COLO829 (cell line): ENCODE data around the gene TNRC6C.

Source experiments
- DNase-seq: peaks from one replicate; pipeline ENCODE4 v3.0.0; 2012; ENCODE audit warnings: low spot score

The TNRC6C gene

GRCh38 chr17:78013683-78014467, 55.4 kb downstream of the TNRC6C start:
- peak; percentile 56 for DNase-seq

DNA sequence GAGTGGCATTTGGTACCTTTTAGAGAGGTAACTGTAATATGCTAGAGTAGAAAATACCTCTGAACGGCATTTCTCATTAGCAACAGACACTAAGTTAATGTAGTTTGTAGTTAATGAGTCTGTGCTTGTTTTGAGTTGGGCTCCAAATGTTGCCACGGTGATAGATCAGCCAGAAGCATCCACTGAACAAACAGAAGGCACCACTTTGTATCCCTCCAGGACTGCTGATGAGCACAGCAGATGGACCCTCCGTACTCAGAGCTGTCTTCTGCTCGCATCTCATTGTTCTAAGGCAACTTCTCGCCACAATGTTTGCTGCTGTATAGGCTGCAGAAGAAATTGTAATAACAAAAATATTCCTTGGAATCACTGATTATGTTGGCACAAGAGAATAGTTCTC, 56.1 kb downstream of the TNRC6C start:
- no peak for DNase-seq

GRCh38 chr17:78016852-78017251, 58.3 kb downstream of the TNRC6C start:
- DNase-seq, result no peak

DNA sequence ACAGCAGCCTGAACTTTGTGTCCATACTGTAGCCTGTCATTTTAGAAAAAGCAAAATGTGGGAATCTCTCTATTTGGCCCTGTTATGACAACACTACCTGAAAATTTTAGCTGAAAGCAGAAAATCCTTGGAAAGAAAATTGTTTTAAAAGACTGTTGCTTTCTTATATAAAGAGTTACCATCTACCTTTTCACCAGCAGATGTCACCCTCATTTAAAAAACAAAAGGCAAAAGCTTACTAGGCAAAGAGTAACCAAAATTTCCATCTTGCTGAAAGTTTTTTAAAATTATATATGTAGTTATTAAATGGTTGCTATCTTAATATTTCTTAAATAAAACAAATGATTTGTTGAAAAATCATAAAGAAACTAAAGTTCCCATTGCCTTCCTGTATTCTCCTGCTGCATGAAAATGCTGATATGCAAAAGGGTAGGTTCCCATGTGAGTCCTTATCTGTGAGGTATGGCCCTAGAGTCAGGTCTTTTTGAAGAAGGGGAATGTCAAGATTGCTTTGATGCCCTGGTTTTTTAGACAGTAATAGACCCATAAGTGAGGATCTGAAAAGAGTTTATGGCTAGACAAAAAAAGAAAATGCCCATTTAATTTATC, 61.0 kb downstream of the TNRC6C start:
- peak; percentile 9 for DNase-seq

- DNase-seq, result no peak
Measured at GRCh38 chr17:78019976-78020716, 61.6 kb downstream of the TNRC6C start.

GRCh38 chr17:78020717-78021108, 62.2 kb downstream of the TNRC6C start:
- DNase-seq, result no peak

DNA sequence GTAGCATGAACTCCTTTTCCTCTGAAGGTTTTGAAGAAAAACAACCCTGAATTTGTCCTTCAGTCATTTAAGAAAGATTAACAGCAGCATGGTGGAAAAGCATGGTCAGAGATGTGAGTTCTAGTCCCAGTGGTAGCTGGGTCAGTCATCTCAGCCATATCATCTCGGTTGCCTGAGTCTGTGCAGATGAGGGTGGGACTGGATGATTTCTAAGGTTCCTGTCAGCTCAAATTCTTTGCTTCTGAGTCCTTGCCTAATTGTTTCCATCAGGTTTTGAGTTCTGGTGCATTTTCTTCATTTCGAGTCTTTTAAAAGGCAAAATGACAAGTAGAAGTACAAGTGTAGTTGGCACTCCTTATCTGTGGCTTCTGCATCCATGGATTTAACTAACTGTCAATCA, 63.9 kb downstream of the TNRC6C start:
- no peak for DNase-seq

DNA sequence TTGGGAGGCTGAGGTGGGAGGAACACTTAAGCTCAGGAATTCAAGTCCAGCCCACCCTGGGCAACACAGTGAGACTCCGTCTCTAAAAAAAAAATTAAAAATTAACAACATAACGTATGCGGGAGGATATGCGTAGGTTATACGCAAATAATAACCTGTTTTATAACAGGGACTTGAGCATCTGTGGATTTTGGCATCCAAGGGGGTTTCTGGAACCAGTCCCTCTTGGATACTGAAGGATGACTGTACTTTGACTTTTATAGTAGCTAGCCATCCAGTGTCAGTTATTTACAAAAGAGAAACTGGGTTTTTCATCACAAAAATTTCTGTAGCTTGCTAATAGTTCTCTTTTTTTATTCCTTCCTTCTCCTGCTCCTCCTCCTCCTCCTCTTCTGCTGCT, 64.5 kb downstream of the TNRC6C start:
- no peak for DNase-seq

DNA sequence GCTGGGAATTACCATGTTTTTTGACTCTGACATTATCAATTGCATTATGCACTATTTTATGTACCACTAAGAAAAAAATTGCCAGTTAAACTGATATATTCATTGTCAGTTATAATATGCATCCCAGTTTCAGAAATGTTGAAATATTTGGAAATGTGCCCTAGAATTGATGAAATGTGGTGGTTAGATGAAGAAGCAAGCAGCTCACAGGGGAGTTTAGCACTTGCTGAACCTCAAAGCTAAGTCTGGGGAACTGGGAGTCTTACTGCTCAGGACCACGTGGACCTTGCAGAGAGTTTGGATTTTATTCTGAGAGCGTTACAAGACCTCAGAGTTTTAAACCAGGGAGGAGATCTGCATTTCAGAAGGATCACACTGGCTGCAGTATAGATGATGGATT, 67.9 kb downstream of the TNRC6C start:
- no peak for DNase-seq

GRCh38 chr17:78027121-78027520, 68.6 kb downstream of the TNRC6C start:
- no peak for DNase-seq

GRCh38 chr17:78029697-78030096, 71.2 kb downstream of the TNRC6C start:
- DNase-seq, result no peak

DNA sequence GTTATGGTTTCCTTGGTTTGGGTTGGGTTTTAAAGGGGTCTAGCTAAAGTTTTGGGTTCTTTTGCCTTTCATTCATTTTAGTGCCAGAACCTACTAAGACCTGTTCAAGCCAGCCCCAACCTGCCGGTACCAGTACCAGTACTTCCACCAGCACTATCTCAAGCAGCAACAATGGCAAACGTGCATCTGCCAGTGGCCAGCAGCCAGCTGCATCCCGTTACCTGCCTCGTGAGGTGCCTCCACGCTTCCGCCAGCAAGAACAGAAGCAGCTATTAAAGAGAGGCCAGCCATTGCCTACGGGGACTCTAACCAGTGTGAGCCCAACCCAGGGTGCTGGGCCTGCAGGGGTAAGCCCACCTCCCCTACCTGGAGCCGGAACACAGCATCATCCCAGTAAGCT, 72.9 kb downstream of the TNRC6C start:
- no peak for DNase-seq

DNA sequence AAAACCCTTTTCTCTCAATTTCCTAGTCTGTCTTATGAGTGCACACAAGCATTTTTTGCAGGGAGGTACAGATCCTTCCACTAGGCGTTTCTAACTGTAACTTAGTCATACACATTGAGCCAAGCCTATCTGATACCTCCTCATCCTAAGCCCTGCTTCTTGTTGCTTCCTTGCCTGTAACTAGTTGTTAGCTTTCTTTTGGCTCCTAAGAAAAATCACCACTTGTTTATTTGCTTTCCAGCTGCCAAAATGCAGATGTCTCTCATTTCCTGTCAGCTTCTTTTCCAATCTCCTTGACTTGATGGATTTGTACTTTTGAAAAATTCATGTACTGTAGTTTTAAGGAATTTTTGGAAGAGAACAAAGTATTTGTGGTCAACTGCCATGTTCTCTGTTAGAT, 73.7 kb downstream of the TNRC6C start:
- no peak for DNase-seq

DNA sequence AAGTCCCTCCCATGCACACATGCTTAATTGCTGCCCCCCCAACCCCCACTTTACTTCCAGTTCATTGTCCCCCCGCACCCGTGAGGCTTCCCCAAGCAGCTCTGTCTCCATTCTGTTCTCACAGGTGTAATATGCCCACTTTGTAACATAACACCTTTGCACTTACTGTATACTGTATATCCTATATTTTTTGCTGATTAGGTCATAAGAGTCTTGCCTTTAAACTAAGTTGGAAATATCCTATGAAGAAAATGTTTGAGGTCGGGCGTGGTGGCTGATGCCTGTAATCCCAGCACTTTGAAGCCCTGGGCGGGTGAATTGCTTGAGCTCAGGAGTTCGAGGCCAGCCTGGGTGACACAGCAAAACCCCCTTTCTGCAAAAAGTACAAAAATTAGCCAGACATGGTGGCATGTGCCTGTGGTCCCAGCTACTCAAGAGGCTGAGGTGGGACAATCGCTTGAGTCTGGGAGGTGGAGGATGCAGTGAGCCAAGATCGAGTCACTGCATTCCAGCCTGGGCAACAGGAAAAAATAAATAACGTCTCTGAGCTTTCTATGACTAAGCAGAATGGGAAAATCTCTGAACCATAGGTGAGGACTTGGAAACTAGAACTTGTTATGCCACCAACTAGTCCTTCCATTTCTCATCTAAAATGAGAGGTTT, 76.1 kb downstream of the TNRC6C start:
- DNase-seq, result no peak

DNA sequence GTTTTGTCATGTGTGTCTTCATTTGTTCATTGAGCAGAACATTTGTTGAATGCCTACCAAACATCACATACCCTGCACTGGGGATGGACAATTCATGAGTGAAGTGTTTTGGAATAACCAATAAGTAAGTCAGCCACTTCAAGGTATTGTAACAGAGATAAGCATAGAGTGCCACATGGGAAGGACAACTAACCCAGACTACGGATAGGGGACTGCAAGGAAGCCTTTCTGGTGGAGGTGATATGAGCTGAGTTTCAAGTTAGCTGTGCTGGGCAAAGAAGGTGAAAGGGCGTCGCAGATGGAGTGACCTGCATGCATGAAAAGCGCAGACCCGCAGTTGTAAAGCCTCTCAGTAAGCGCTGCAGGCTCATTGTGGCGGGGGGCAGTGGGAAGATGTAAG, 78.8 kb downstream of the TNRC6C start:
- no peak for DNase-seq

DNA sequence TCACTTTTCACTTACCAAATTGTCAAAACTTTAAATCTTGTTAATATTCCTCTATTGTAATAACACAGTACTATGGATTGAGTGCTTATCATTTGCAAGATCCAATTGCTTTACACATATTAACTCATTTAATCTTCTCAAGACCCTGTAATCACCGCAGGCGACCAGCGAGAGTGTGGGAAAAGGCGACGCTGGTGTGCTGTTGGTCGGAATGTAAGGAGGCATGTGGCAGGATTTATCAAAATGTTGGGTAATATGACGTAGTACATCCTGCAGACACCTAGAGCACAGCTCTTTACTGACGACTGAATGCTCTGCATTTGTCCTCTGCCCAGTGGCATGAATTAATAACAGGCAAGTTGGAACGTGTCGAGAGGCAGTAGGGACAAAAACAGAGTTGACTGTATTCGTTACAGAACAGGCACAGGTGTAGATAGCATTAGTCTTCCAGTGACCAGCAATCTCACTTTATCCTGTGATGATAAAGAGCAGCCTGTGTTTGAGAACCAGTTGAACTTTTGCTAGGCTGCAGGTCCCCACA, 80.3 kb downstream of the TNRC6C start:
- no peak for DNase-seq

GRCh38 chr17:78039581-78039980, 81.1 kb downstream of the TNRC6C start:
- no peak for DNase-seq

GRCh38 chr17:78040440-78041385, 82.2 kb downstream of the TNRC6C start:
- peak; percentile 41 for DNase-seq

- no peak for DNase-seq
Measured at GRCh38 chr17:78041386-78042179, 83.1 kb downstream of the TNRC6C start.

DNA sequence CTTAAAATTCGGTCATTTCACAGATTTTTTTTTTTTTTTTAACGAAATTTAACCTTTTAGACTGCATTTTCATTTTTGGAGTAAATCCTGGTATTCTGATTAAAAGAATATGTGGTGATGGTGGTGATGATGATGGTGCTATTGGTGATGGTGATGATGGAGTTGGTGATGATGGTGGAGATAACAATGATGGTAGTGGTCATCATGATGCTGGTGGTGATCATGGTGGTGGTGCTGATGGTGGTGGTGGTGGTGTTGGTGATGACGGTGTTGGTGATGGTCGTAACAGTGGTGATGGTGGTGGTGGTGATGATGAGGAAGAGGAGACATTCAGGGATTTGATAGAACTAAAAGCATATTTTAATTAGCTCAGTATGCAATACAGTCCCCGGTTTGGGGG, 84.0 kb downstream of the TNRC6C start:
- DNase-seq, result no peak
